Endodermal cell (in vitro differentiated cells): Measurements from ENCODE around the gene CYB561D2. TPM values are rescaled to one million over a fixed set of nuclear protein-coding genes. Genes with fewer than 3 reads are reported as not detected.

Experiments used
- DNase-seq: peaks from one replicate; pipeline ENCODE4 v3.0.0-alpha.2; 2017
- H3K27ac ChIP-seq: 2 replicates; pipeline ENCODE4 v1.5.1; 2013; ENCODE audit warnings: mild to moderate bottlenecking, low read depth, low read length, moderate library complexity
- H3K27me3 ChIP-seq: 2 replicates; pipeline ENCODE4 v1.6.1; 2013; ENCODE audit warnings: mild to moderate bottlenecking, low read length, moderate library complexity; ENCODE audit not compliant: insufficient read depth, control insufficient read depth, poor library complexity, severe bottlenecking
- H3K36me3 ChIP-seq: 2 replicates; pipeline ENCODE4 v1.7.0; 2013; ENCODE audit warnings: mild to moderate bottlenecking, low read length, moderate library complexity; ENCODE audit not compliant: control insufficient read depth, insufficient read depth
- H3K4me1 ChIP-seq: one replicate; pipeline ENCODE4 v1.7.0; 2013; ENCODE audit warnings: low read length; ENCODE audit not compliant: control insufficient read depth, insufficient read depth
- H3K4me3 ChIP-seq: 2 replicates; pipeline ENCODE4 v1.5.1; 2013; ENCODE audit warnings: mild to moderate bottlenecking, low read length, moderate library complexity
- H3K9ac ChIP-seq: 2 replicates; pipeline ENCODE4 v1.6.1; 2013; ENCODE audit warnings: mild to moderate bottlenecking, low read length, moderate library complexity; ENCODE audit not compliant: poor library complexity, severe bottlenecking; ENCODE audit errors: extremely low read depth
- H3K9me3 ChIP-seq: 2 replicates; pipeline ENCODE4 v1.6.1; 2013; ENCODE audit warnings: mild to moderate bottlenecking, low read length, moderate library complexity; ENCODE audit not compliant: control insufficient read depth
- H3K27ac Mint-ChIP-seq: 2 replicates; pipeline ENCODE4 v1.8.0; 2020; ENCODE audit warnings: mixed read lengths
- H3K27me3 Mint-ChIP-seq: 2 replicates; pipeline ENCODE4 v1.8.0; 2021; ENCODE audit warnings: mild to moderate bottlenecking, mixed read lengths; ENCODE audit not compliant: insufficient read depth
- H3K36me3 Mint-ChIP-seq: 2 replicates; pipeline ENCODE4 v1.8.0; 2020; ENCODE audit warnings: low read depth, mixed read lengths
- H3K4me1 Mint-ChIP-seq: 2 replicates; pipeline ENCODE4 v1.8.0; 2020; ENCODE audit warnings: mixed read lengths
- H3K4me3 Mint-ChIP-seq: 2 replicates; pipeline ENCODE4 v1.8.0; 2020; ENCODE audit warnings: mild to moderate bottlenecking, moderate library complexity, mixed read lengths
- H3K9me3 Mint-ChIP-seq: 2 replicates; pipeline ENCODE4 v1.8.0; 2020; ENCODE audit warnings: mild to moderate bottlenecking, mixed read lengths
- WGBS, 2 experiments: methylation state at CpG; one replicate each; pipeline versions ENCODE4 v1.1.5 to v1.1.7; 2013; ENCODE audit warnings: missing lambda C conversion rate in 2 of 2, mixed read lengths in 1 of 2; ENCODE audit not compliant: insufficient coverage in 1 of 2, insufficient read length in 1 of 2; 5-methylcytosine and 5-hydroxymethylcytosine counted together
- long read RNA-seq, 4 experiments: library from polyadenylated mRNA in 2 of 4; library from RNA in 1 of 4; library from capped mRNA in 1 of 4; stranded (forward) in 3 of 4; unstranded in 1 of 4; transcript quantifications; one replicate each; pipeline ENCODE4 v2.0.0, GENCODE V29; 2020 to 2021; ENCODE audit warnings: inconsistent platforms in 1 of 4
- polyA plus RNA-seq, 2 experiments: library from polyadenylated mRNA; stranded (reverse); fragments of 50-300 nt; gene quantifications; one replicate each; pipeline ENCODE4 v1.2.3, GENCODE V29; 2013
- total RNA-seq, 2 donors: library from RNA; stranded (reverse); fragmentation: NEBNext Ultra II Directional in 1 of 2; extraction: Animal tissue kit (Norgen Biotek cat#: 25700) in 1 of 2; gene quantifications; 2 replicates in 1 of 2; 3 replicates in 1 of 2; pipeline ENCODE4 v1.2.1, GENCODE V29; 2021
- TF ChIP-seq, protein P1 (sequence below): fragments of 200-600 bp; sonication (generic); conservative IDR thresholded peaks from 2 replicates; pipeline ENCODE4 v1.5.0; 2021; ENCODE audit warnings: antibody characterized with exemption, mild to moderate bottlenecking

The CYB561D2 gene, protein sequence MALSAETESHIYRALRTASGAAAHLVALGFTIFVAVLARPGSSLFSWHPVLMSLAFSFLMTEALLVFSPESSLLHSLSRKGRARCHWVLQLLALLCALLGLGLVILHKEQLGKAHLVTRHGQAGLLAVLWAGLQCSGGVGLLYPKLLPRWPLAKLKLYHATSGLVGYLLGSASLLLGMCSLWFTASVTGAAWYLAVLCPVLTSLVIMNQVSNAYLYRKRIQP
- total RNA-seq = 10 to 100 TPM in 1 of 2 donors, 1 to 10 TPM in 1; 8.5 to 14.6 TPM
- 14.7 TPM for polyA plus RNA-seq (2013, experiment 1 of 2)
- 11.5 TPM for polyA plus RNA-seq (2013, experiment 2 of 2)
- long read RNA-seq, experiment 1, partial matches to known transcripts = 0 of 10 reads
- long read RNA-seq, experiment 1, other reads (novel, unspliced or antisense) = 2 of 10 reads
- long read RNA-seq, experiment 2, transcript CYB561D2-205 (4 exons, 1,319 nt) = major isoform, 6 of 14 reads
- long read RNA-seq, experiment 2, partial matches to known transcripts = 0 of 14 reads
- long read RNA-seq, experiment 2, other reads (novel, unspliced or antisense) = 1 of 14 reads
- long read RNA-seq, experiment 3, transcript CYB561D2-201 (4 exons, 1,225 nt) = major isoform, 24 of 52 reads
- long read RNA-seq, experiment 3, transcript CYB561D2-205 (4 exons, 1,319 nt) = minor isoform, 13 of 52 reads
- long read RNA-seq, experiment 3, transcript CYB561D2-202 (3 exons, 1,533 nt) = minor isoform, 10 of 52 reads
- long read RNA-seq, experiment 3, partial matches to known transcripts = 0 of 52 reads
- long read RNA-seq, experiment 3, other reads (novel, unspliced or antisense) = 2 of 52 reads
- long read RNA-seq, experiment 4, transcript CYB561D2-205 (4 exons, 1,319 nt) = minor isoform, 18 of 47 reads
- long read RNA-seq, experiment 4, transcript CYB561D2-201 (4 exons, 1,225 nt) = major isoform, 20 of 47 reads
- long read RNA-seq, experiment 4, partial matches to known transcripts = 1 of 47 reads
- long read RNA-seq, experiment 4, other reads (novel, unspliced or antisense) = 4 of 47 reads

DNA sequence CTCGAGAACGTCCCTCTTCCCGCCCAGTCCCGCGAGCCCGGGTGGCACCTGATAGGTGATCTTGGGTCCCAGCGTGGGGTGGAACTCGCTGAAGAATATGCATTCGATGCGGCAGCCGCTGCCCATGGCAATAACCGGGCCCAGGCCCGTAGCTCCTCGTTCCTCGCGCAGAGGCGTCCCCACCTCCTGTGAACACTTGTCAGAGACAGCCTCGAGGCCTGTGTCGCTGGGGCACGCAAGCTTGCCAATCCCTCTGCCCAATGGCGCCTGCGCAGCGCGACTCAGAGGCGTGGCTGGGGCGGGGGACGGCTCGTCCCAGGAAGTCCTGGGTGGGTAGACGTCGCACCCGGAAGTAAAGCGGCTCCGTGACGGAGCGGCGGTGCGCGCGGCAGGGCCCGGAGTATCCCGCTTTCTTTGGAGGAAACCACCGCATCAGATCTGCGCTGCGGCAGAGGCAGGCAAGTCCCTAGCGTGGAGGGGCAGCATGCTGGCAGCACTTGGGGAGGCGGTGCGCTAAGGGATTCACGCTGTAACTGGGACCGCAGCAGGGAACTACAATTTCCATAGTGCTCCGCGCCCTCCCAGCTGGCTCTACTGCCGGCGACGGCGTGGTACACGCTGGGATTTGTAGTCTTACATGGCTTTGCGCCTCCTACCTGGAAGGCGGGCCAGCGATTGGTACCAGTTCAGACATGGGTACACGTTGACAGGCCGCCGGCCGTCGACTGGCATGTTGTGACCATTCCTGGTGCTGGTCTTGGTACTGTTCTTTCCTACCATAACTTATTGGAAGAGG, at the start of gene CYB561D2, which contains the start of gene NPRL2:
Gene CYB561D2 (plus strand): TSS at position 336 of the 796 bp plus-strand sequence. CDS start 572 bp downstream, outside the sequence.
Gene NPRL2 (minus strand): TSS at position 249 of the 796 bp plus-strand sequence. CDS start 123 bp downstream, at position 126.
- Histone ChIP-seq H3K9me3 (no peaks in the 10 kb centered on the region), H3K4me3 (peak within 1 kb of the TSS; percentile 93), H3K9ac (peak within 1 kb of the TSS; percentile 62), H3K27ac (peak within 1 kb of the TSS; percentile 34), H3K36me3 (peaks cover 33% of the 10 kb centered on the region), H3K4me1 (no peaks in the 10 kb centered on the region), H3K27me3 (no peaks in the 10 kb centered on the region)
- Mint-ChIP-seq H3K27ac (peak within 1 kb of the TSS; percentile 93), H3K4me3 (peak within 1 kb of the TSS; percentile 89), H3K9me3 (no peaks in the 10 kb centered on the region), H3K4me1 (peaks cover 11% of the 10 kb centered on the region), H3K36me3 (peaks cover 20% of the 10 kb centered on the region), H3K27me3 (peaks cover 8% of the 10 kb centered on the region)
- WGBS, 2 experiments = 2 to 3% methylated on average over 49 to 64 of the region's 64 CpGs
- TF ChIP-seq, protein P1, sequence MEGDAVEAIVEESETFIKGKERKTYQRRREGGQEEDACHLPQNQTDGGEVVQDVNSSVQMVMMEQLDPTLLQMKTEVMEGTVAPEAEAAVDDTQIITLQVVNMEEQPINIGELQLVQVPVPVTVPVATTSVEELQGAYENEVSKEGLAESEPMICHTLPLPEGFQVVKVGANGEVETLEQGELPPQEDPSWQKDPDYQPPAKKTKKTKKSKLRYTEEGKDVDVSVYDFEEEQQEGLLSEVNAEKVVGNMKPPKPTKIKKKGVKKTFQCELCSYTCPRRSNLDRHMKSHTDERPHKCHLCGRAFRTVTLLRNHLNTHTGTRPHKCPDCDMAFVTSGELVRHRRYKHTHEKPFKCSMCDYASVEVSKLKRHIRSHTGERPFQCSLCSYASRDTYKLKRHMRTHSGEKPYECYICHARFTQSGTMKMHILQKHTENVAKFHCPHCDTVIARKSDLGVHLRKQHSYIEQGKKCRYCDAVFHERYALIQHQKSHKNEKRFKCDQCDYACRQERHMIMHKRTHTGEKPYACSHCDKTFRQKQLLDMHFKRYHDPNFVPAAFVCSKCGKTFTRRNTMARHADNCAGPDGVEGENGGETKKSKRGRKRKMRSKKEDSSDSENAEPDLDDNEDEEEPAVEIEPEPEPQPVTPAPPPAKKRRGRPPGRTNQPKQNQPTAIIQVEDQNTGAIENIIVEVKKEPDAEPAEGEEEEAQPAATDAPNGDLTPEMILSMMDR = no peak
- DNase-seq = peak; percentile 98

DNA sequence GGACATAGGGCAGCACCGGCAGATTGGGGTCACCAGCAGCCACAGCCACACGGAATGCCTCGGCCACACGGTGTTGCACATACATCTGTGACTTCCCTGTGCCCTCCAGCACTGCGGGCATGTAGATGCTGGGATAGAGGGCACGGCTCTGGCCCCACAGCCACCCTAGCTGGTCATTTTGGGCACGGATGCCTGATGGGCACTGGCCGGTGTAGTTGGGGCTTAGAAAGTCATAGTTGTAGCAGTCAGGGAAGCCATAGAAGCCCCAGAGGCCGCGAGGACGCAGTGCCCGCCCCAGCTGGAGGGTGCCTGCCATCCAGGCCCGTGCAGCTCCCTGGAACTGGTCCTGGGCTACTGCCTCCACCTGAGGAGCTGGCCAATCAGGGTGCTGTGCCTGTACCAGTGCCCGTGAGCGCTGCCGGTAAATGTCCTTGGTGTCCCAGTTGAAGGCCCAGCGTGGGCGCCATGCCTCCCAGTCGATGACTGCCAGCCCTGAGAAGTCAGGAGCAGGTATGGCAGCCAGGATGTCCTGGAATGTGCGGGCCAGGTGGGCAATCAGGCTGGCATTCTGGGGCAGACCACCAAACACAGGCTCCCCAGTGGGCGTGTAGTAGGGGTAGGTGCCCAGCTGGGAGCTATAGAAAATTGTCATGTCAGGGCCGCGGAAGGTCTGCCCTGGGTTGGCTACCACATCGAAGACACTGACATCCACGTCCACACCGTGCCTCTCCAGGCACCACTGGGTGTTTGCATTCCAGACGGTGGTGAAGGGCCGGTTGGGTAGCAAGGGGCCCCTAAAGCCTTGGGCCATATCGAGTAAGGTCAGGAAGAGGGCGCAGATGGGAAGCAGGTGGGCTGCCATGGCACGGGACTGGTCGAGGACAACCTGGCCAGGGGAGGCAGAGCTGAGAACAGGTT, 48.3 kb upstream of the CYB561D2 start:
- H3K9me3 Mint-ChIP-seq = peaks cover 26% of the 10 kb centered on the region
- no peaks in the 10 kb centered on the region for H3K27me3 ChIP-seq
- H3K27ac ChIP-seq = no peak overlapping the region
- H3K4me3 ChIP-seq = no peak overlapping the region
- no peaks in the 10 kb centered on the region for H3K36me3 ChIP-seq
- no peaks in the 10 kb centered on the region for H3K27me3 Mint-ChIP-seq
- 93 to 94% methylated on average over 28 to 32 of the region's 32 CpGs for WGBS, 2 experiments
- H3K4me3 Mint-ChIP-seq = no peak overlapping the region
- H3K4me1 ChIP-seq = peaks cover 3% of the 10 kb centered on the region
- H3K9ac ChIP-seq = no peak overlapping the region
- no peak overlapping the region for H3K27ac Mint-ChIP-seq
- peaks cover 16% of the 10 kb centered on the region for H3K9me3 ChIP-seq
- H3K4me1 Mint-ChIP-seq = peaks cover 17% of the 10 kb centered on the region
- H3K36me3 Mint-ChIP-seq = no peaks in the 10 kb centered on the region
- TF ChIP-seq, protein P1 = no peak
- peak; percentile 51 for DNase-seq
